Measurements from ENCODE around the gene C11orf58. TPM values are rescaled to one million over a fixed set of nuclear protein-coding genes. Genes with fewer than 3 reads are reported as not detected.

C11orf58 gene
- total and polyA plus RNA-seq, 8 donors: 39.3 to 73.6 (median 53.5) TPM

DNA sequence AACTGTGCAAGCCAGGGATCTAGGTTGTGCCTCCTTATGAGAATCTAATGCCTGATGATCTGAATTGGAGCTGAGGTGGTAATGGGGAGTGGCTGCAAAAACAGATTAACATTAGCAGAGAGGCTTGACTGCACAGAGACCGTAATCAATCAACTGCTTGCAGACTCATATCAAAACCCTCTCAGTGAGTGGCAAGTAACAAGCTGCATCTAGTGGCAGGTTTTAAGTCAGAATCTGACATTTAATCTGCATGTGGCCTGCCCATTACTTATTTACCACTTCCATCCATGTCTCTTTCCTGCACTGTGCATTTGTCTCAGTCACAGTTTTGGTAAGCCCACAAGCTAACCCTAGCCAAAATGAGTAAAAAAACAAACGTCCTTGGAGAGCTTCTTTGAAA, 11.2 kb downstream of the C11orf58 start:
- Histone ChIP-seq H3K4me3 (no peak overlapping the region), H3K4me1 (peaks cover 0 to 17% (median 4%) of the 10 kb centered on the region in 3 donors), H3K9me3 (no peaks in the 10 kb centered on the region), H3K27ac (no peak overlapping the region), H3K27me3 (no peaks in the 10 kb centered on the region), H3K36me3 (peaks cover 7 to 76% (median 36%) of the 10 kb centered on the region in 3 donors)
- WGBS, 2 donors: 61 to 75% methylated on average over 2 of the region's 2 CpGs
- no peak for DNase-seq
- TF ChIP-seq, protein P1, sequence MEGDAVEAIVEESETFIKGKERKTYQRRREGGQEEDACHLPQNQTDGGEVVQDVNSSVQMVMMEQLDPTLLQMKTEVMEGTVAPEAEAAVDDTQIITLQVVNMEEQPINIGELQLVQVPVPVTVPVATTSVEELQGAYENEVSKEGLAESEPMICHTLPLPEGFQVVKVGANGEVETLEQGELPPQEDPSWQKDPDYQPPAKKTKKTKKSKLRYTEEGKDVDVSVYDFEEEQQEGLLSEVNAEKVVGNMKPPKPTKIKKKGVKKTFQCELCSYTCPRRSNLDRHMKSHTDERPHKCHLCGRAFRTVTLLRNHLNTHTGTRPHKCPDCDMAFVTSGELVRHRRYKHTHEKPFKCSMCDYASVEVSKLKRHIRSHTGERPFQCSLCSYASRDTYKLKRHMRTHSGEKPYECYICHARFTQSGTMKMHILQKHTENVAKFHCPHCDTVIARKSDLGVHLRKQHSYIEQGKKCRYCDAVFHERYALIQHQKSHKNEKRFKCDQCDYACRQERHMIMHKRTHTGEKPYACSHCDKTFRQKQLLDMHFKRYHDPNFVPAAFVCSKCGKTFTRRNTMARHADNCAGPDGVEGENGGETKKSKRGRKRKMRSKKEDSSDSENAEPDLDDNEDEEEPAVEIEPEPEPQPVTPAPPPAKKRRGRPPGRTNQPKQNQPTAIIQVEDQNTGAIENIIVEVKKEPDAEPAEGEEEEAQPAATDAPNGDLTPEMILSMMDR (IDR thresholded peaks at IDR 0.05): no peak
- FAIRE-seq: no peak
- intact Hi-C loops (cut with DNase I): no loop called here
- ATAC-seq: no peak

DNA sequence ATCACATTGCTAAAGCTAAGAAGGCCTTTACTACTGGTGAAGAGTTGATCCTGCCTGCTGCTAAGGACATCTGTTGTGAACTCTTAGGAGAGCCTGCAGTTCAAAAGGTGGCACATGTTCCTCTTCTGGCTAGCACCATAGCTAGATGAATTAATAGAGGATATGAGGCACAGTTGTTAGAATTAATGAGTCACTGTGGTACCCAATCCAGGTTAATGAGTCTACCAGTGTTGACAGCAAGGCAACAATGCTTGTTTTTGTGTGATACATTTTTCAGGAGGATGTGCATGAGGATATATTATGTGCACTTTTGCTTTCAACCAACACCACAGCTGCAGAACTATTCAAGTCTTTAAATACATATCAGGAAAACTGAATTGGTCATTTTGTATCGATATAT, 12.0 kb downstream of the C11orf58 start:
- 58 to 92% methylated on average over 1 of the region's 1 CpG for WGBS, 2 donors
- H3K9me3 ChIP-seq: no peaks in the 10 kb centered on the region
- H3K27ac ChIP-seq: no peak overlapping the region
- FAIRE-seq: no peak
- ATAC-seq: no peak
- H3K27me3 ChIP-seq: no peaks in the 10 kb centered on the region
- H3K4me3 ChIP-seq: no peak overlapping the region
- peaks cover 0 to 11% (median 4%) of the 10 kb centered on the region in 3 donors for H3K4me1 ChIP-seq
- TF ChIP-seq, protein P1 (IDR thresholded peaks at IDR 0.05): no peak
- H3K36me3 ChIP-seq: peaks cover 7 to 84% (median 40%) of the 10 kb centered on the region in 3 donors
- no peak for DNase-seq
- intact Hi-C loops (cut with DNase I): no loop called here

DNA sequence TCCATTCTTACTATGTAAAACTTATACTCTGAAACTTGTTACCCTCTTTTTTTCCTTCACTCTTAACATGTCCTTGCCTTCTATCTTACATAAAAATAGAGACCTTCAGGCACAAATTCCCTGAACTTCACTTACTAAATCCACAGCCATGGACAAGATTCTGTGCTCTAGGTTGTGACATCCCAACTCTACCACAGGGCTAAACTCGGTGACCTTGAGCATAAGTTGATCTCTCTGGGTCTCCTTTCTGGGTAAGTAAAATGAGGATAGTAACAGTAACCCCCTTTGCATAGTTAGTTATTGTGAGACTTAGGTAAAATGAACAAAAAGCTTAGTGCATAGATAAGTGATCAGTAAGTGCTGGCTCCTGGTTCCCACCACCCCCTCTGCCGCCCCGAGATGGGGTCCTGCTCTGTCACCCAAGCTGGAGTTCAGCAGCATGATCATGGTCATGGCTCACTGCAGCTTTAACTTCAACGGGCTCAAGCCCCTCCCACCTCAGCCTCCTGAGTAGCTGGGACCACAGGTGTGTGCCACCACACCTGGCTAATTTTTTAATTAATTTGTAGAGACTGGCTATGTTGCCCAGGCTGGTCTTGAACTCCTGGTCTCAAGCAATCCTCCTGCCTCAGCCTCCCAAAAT, 20.1 kb downstream of the C11orf58 start:
- Histone ChIP-seq H3K4me1 (no peaks in the 10 kb centered on the region), H3K36me3 (peaks cover 2 to 40% (median 20%) of the 10 kb centered on the region in 3 donors), H3K27ac (no peak overlapping the region), H3K4me3 (no peak overlapping the region), H3K27me3 (no peaks in the 10 kb centered on the region), H3K9me3 (no peaks in the 10 kb centered on the region)
- no peak for DNase-seq
- intact Hi-C loops (cut with DNase I): no loop called here
- 94 to 95% methylated on average over 4 of the region's 4 CpGs for WGBS, 2 donors
- TF ChIP-seq, protein P1 (IDR thresholded peaks at IDR 0.05): no peak
- FAIRE-seq: no peak
- ATAC-seq: peak in 1 of 4 donors; percentile 20

DNA sequence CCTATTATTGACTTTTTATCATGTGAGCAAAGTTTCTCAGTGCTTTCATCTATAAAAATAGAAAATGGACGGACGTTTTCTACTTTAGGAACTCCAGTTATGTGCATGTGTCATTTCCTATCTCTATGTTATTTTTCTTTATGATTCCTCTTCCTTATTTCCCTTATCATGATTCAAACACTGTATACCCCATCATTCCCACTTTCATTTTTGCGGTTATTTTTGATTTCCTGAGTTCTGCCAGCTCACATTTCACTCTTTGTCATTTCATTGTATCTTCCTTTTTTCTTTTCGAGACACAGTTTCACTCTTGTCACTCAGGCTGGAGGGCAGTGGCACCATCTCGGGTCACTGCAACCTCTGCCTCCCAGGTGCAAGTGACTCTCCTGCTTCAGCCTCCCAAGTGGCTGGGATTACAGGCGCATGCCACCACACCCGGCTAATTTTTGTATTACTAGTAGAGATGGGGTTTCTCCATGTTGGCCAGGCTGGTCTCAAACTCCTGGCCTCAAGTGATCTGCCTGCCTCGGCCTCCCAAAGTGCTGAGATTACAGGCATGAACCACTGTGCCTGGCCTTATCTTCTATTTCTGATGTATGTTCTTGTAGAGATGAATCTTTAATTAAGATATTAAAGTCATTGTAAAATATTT, 21.5 kb downstream of the C11orf58 start:
- ATAC-seq (no peak), DNase-seq (no peak), FAIRE-seq (no peak)
- H3K4me3 ChIP-seq: no peak overlapping the region
- no peaks in the 10 kb centered on the region for H3K9me3 ChIP-seq
- TF ChIP-seq, protein P1 (IDR thresholded peaks at IDR 0.05): no peak
- H3K27me3 ChIP-seq: no peaks in the 10 kb centered on the region
- no peaks in the 10 kb centered on the region for H3K4me1 ChIP-seq
- peaks cover 0 to 26% (median 13%) of the 10 kb centered on the region in 3 donors for H3K36me3 ChIP-seq
- 68 to 84% methylated on average over 8 of the region's 8 CpGs for WGBS, 2 donors
- no peak overlapping the region for H3K27ac ChIP-seq
- intact Hi-C loops (cut with DNase I): no loop called here

DNA sequence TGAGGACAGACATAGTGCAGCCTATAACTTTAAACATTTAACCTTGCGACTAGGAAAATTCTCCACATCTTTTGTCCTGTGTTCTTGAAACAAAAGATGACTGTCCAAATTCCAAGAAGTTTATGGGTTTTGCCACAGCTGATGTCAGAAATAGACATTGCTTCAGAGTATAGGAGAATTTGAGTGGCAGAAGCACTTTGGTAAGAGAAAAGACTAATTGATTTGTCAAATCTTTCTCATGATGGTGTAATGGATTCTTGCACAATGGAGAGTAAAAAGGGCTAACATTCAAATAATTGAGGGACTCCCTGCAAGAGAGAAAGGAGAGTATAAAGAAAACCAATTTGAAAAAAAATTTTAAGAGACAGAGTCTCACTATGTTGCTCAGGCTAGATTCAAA, 25.3 kb downstream of the C11orf58 start:
- FAIRE-seq (no peak), DNase-seq (no peak), ATAC-seq (no peak)
- Histone ChIP-seq H3K4me3 (no peak overlapping the region), H3K27me3 (no peaks in the 10 kb centered on the region), H3K27ac (no peak overlapping the region), H3K9me3 (no peaks in the 10 kb centered on the region), H3K4me1 (no peaks in the 10 kb centered on the region), H3K36me3 (no peaks in the 10 kb centered on the region)
- intact Hi-C loops (cut with DNase I): no loop called here
- WGBS, 2 donors: 97 to 98% methylated on average over 1 of the region's 1 CpG
- TF ChIP-seq, protein P1 (IDR thresholded peaks at IDR 0.05): no peak
